Hematopoietic multipotent progenitor cell (in vitro differentiated cells): Measurements from ENCODE around the gene TEK. TPM values are rescaled to one million over a fixed set of nuclear protein-coding genes. Genes with fewer than 3 reads are reported as not detected.
A peak's percentile ranks its signal among the peaks of the same experiment; 100 is the strongest.
"Not testable (repeated sequence)": the region's sequence is repeated elsewhere in the genome, so short reads cannot be mapped to it uniquely, and the experiment has no call there.

ENCODE experiments used
- DNase-seq, 3 donors: peaks; one replicate each; pipeline ENCODE4 v3.0.0-alpha.2; 2011 to 2015; ENCODE audit warnings: low read depth in 2 of 3, low spot score in 2 of 3
- total RNA-seq: library from RNA; depleted of rRNA; stranded (reverse); fragments of >200 nt; gene quantifications from one replicate; pipeline ENCODE4 v1.2.3, GENCODE V29; 2012

TEK gene
- total RNA-seq: 1.6 TPM

DNA sequence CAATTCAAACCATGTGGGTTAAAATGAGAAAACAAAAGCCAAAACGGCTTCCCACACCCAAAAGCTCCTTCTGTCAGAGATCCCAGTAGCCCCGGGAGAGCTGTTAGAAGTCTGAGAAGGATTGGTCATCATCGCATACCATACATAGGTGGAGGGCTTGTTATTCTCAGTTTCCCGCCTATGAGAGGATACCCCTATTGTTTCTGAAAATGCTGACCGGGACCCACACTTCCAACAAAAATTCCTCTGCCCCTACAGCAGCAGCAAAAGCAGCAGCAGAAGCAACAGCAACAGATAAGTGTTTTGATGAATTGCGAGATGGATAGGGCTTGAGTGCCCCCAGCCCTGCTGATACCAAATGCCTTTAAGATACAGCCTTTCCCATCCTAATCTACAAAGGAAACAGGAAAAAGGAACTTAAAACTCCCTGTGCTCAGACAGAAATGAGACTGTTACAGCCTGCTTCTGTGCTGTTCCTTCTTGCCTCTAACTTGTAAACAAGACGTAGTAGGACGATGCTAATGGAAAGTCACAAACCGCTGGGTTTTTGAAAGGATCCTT lies at the start of gene TEK:
TSS of gene TEK (plus strand) at position 245 of the 561 bp plus-strand sequence. CDS start 366 bp downstream, outside the sequence.
- DNase-seq: no peak

DNA sequence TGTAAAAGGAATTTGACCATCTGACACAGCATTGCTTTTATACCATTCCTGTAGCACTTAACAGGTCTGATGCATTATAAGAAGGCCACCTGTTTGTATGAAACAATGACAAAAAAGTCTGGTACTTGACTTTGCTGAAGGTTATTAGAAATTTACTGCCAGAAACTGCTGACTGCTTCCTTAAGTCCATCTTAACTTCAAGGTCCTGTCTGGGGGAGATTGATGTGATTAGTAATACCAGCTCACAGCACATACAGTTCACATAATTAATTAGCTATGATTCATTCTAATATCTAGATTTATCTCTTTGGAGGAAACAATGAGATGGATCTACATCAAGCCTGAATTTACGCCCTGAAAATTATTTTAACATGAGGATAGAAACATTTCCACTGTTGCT lies 49.6 kb upstream of the TEK start:
- no peak for DNase-seq

DNA sequence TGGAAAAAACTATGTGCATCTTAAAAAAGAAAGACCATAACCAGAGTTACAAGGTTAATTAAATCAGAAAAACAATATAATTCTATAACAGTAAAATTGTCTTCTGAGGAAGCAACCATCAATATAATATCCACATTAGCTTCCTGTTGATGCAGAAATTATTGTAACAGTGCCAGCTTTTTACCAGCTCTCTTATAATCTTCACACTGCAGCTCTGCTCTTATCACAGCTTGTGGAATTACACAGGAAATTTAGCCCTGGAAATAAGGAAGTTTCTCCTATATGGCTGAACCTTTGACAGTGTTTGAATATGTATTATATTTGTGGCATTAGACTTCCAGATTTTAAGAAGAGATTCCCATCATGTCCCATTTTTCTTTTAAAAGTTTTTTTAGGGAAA lies 49.1 kb upstream of the TEK start:
- peak in 2 of 3 donors; percentile 50 to 58 for DNase-seq

DNA sequence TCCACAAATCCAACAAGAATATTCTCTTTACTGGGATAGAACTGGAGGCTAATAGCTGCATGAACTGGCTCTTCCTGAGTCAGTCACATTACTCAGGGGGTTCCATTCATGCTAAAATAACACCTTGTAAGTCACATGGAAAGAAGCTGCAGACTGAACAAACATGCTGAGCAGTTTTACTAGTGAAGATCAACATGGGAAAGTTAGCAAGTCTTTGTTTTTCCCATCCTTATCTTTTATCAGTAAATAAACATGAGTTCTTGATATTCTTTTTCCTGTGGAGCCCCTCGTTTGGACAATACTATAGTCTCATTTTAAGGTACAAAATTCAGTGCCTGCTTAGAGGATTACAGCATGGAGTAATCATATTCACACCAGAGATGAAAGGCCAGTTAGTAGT lies 43.7 kb upstream of the TEK start:
- DNase-seq: no peak

DNA sequence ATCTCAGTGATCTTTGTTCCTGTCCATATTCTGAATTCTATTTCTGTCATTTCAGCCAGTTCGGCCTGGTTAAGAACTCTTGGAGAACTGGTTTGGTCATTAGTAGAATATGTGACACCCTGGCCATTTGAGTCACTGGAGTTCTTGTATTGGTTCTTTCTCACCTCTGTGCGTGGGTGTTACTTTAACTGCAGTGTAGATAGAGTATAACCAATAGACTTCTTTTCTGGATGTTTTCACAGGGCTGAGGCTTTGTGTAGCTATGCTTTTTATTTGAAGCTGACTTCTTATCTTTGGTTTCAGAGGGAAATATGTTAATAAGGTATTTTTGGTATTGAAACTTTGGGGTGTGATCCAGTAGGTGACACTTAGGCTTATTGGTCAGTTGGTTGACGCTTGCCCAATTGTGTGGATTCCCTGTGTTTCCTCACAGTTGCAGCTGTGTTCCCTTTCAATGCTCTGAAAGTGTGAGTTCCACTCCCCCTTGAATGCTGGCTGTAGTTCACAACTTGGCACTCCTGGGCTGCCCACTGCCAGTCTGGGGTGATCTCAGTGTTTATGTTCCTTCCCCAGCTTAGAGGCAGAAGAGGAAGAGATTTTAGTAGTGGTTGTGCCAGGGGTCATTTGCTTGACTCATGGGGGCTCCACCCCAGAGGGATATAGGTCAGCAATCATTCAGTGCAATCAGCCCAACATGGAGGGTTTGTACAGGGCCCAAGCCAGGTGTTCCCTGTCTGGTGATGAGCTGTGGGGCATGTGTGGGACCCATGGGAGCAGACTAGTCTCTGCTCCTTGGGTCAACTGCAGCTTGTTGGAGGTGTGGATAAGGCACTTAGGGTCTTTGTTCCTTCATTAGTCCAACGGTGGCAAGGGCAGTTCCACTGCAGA lies 34.9 kb upstream of the TEK start:
- no peak for DNase-seq

DNA sequence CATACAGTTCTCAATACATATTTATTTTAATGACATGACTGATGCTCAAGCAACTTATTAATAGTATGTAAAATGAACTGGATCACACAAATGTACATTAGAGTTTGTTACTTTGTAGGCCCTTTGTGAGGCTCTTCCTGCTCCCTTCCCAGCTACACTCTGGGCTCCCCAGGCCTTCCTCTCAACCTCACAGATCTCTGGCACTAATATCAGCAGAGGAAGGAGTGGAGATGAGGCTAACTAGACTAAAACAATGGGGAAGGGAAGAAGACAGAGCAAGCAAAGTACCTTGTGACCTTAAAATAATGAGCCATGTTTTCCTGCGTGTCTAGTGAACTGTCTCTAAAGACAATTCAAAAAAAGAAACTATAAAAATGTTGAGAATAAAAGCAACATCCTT lies 30.3 kb upstream of the TEK start:
- no peak for DNase-seq

DNA sequence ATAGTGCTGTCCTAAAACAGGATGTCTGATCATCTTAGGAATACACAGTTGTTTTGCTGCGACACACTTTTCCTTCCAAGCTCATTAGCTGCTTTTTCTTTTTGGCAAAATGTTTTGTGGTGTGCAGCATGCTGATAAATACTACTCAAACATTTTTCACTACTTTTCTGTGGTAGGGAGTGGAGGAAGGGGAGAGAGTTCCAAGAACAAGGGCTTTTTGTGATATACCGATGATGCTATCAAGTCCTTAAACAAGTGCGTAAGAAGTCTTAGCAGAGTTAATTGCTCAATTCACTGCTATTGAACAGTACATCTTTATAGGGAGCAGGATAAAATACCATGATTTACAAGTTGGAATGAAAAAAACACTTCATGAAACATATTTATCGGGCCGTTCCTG lies 23.6 kb upstream of the TEK start:
- no peak for DNase-seq

DNA sequence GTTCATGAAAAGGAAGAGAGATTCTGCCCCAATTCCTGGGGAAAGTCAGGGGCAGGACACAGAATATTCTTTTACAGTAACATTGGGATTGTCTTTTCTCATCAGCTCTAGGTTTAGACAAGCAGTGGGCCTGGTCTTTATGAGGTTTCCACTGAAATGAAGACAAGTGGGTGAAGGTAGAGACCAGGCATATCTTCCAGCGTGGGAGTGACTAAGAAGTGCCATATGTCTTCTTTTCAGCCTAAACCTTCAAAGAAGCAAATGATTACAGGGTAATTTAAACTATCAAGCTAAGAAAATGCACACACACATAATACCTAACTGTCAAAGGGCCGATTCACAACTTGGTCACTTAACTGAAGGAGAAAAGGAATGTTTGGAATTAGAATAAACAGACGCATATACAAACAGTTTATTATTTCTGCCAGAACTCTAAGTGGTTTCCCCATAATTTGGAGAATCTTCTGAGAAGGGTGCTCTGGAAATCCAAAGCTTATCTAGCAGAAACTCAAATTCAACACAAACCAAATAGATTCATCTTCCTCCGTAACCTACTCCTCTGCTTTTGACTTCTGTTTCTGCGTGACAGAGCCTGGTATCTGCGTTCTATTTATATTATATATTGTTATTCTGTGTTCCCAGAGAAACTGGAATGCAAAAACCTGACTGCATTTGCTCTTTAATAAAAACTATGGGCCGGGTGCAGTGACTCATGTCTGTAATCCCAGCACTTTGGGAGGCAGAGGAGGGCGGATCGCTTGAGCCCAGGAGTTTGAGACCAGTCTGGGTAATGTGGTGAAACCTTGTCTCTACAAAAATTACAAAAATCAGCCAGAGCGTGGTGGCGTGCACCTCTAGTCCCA lies 22.0 kb upstream of the TEK start:
- no peak for DNase-seq

DNA sequence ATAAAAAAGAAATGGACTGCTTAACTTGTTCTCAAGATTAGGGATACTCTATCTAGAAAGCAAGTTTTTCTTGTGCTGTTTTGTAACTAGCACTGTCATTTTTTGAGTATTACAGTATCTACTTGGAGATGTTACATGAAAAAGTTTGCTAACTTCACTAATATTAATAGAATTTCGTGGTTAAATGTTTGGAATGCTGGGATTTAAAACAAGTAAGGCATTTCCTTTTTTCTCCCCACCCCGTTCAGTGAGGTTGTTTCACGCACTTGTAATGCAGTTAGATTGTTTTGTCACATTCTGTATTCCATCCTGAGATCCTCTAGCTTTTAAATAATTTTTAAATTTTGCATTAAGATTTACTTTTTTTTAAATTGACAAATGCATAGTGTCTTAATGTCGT lies 20.0 kb upstream of the TEK start:
- DNase-seq: no peak

DNA sequence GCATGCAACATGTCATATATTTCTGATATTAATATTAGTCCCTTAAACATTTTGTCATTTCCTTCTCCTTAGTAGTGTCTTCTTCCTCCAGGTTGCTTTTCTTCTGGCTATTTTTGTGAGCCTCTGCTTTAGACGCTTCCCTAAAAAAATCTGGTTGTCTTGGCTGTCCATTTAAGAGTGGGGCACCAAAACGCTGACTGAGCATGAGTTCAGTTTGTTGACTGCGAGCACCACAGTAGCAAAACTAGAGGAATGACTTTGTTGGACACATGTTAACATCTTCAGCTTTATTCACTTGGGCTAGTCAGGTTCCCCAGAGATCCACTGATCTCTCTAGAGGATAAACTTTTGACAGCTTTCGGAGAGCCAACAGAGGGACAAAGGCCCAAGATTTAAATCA lies 19.3 kb upstream of the TEK start:
- DNase-seq: no peak

DNA sequence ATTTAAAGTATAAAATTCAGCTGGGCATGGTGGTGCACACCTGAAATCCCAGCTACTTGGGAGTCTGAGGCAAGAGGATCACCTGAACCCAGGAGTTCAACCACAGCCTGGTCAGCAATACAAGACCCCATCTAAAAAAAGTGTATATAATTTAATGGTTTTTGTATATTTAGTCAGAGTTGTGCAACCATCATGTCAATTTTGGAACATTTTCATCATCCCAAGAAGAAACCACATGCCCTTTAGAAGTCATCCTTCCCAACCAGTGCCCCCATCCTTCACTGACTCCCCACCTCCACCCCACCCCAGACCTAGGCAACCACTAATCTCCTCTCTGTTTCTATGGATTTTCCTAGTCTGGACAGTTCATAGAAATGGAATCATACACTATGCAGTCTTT lies 18.8 kb upstream of the TEK start:
- no peak for DNase-seq

DNA sequence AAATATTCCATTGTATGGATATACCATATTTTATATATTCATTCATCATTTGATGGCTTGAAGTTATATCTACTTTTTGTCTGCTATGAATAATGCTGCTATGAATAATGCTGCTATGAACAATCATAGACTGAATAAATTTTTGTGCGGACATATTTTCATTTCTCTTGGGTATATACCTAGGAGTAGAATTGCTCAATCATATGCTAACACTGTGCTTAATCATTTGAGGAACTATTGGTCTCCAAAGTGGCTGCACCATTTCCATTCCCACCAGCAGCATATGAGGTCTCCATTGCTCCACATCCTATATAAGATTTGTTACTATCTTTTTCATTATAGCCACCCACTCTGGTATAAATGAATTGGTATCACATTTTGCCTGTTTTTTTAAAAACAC lies 18.3 kb upstream of the TEK start:
- DNase-seq: no peak

DNA sequence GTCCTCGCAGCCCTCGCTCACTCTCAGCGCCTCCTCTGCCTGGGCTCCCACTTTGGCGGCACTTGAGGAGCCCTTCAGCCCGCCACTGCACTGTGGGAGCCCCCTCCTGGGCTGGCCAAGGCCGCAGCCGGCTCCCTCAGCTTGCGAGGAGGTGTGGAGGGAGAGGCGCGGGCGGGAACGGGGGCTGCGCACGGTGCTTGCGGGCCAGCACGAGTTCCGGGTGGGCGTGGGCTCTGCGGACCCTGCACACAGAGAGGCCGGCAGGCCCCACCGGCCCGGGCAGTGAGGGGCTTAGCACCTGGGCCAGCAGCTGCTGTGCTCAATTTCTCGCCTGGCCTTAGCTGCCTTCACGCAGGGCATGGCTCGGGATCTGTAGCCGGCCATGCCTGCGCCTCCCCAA lies 16.5 kb upstream of the TEK start:
- DNase-seq: not testable (repeated sequence)

DNA sequence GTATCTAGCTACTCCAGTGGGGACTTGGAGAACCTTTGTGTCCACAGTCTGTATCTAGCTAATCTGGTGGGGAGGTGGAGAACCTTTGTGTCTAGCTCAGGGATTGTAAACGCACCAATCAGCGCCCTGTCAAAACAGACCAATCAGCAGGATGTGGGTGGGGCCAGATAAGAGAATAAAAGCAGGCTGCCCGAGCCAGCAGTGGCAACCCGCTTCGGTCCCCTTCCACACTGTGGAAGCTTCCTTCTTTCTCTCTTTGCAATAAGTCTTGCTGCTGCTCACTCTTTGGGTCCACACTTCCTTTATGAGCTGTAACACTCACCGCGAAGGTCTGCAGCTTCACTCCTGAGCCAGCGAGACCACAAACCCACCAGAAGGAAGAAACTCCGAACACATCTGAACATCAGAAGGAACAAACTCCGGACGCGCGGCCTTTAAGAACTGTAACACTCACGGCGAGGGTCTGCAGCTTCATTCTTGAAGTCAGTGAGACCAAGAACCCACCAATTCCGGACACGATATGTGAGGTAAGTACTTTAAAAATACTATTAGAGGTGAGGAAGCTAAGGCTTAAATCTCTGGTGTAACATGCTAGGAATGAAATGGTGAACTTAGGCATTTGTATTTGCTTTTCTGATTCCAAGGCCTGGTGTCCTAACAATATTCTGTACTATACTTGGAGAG lies 15.5 kb upstream of the TEK start:
- peak in 2 of 3 donors; percentile 38 to 76 for DNase-seq

DNA sequence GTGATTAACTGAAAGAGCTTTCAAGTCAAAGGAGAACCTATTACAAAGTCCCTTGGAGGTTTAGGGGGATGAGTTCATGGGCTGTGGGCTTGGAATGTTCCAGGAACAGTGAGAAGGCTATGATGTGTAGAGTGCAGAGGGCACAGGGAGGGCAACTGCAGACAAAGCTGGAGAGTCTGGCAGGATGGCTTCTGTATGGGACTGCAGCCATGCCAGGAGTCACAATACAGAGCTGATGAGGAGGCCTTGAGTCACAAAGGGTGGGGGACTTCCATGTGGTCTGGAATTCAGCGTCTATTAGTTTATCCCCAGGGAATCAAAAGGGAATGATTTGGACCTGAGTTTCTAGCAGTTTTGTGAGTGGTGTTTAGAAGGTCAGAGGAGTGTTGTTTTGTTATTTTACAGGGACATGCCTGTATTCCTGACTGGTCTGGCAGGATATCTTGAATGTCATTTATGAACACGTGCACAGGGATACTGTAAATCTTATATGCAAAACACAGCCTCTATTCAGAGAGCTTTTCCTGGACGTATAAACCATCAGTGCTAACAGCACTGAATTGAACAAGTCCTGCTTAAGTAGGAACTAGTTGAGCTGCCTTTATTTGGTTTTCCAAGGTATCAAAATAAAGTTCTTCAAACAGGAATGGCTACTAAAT lies 14.3 kb upstream of the TEK start:
- DNase-seq: no peak

DNA sequence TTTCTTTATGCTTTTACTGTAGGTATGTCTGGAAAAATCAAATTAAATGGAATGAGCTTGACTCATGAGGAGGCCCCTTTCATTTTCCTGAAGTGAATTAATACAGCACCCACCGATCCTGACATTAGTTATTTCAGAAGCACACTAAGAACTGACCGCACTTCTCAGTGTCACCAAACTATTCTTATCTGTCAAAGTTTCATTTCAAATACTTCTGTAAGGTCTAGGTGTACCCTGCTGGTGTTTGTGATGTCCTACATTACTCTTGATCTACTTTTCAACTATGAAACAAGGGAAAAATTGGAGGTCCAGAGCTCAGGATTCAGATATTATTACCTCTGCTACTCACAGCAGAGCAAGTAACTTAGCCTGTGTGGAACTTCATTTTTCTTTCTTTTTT lies 1.8 kb upstream of the TEK start:
- DNase-seq: no peak

DNA sequence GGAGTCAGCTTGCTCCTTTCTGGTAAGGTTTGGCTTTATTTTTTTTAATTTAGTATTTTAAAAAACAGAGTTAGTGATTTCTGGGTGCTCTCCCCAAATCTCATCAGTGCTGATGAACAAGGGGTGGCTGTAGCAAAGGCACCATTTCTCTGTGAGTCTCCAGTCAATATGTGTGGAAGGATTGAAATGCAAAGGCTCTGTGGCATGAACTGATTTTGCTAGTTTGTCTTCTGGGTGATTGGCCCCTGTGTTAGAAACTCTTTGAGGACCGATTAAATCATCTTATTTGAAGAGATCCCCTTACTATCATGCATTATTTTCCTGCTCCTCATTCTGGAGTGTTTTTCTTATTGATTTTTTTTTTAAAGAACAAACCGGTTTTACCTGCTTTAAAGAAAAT lies 596 bp downstream of the TEK start:
- no peak for DNase-seq

DNA sequence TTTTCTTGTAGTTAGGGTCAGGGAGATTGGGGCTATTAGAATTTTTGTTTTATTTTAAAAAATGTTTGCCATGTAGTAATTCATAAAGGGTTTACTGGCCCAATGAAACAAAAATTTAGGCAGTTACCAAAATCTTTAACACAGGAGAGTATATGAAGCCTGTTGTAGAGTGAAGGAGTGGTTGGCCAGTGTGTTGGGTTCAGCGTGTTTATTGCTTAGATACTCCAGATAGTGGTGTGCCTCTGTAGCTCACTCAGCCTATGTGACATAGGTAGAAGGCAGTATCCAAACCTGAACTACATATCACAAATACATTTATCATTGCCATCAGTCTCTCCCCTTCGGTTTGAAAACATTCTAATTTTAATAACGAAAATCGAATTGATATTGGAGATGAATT lies 1.2 kb downstream of the TEK start:
- DNase-seq: no peak

DNA sequence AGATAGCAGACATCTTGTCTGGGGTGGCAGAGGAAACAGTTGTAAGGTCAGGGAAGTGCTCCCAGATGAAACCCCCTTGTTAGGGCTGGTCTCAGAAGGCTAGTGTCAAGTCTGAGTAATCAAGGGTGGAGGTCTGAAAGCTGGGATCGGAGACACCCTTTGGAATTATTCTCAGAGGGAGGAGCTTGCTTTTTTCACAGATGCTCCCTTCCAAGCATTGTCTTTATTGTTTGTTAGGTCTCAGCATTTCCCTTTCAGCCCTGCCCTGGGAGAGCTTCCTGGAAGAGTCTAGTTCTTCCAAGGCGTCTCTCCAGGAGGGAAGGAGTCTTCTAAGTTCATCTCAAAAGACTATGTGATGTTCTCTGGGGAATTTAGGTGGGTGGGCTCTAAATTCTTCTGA lies 3.2 kb downstream of the TEK start:
- no peak for DNase-seq

DNA sequence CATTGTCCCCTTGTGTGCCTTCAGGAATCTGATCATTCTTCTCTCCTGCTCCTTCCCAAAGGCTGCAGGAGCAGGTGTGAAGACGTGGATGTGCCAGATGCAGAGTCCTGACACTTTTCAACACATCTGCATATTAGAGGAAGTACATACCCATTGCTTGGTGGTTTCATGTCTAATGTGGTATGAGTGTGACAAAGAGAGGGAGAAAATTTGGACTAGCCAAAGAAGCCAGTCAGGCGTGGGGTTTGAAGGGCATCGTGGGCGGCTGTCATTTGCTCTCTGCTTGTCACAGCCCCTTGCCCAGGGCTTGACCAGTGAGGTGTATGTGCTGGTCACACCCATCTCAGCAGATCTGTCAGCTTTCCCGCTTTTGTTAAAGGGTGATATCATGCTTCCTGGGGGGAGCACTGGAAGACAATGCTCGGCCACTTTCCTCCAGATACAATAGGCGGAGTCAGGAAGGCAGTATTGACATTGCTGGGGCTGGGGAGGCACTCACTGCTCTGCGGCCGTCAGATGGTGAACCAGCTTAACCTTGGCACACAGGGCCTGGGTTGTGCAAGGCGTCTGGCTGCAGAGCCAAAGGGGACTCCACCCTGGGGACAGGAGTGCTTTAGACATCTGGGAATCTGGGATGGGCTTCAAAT lies 8.6 kb downstream of the TEK start:
- DNase-seq: no peak
